GM12891 (cell line): ENCODE data around the gene HIBADH.

Source experiments
- PAX5 ChIP-seq: IDR thresholded peaks from 2 replicates; pipeline ENCODE4 v1.6.1; 2011; ENCODE audit warnings: low read length, moderate library complexity, mild to moderate bottlenecking; ENCODE audit not compliant: insufficient read depth, severe bottlenecking
- POLR2A ChIP-seq: IDR thresholded peaks from 2 replicates; pipeline ENCODE4 v1.6.1; 2011; ENCODE audit warnings: low read depth, low read length, control low read depth
- POLR2AphosphoS5 ChIP-seq: IDR thresholded peaks from 2 replicates; pipeline ENCODE4 v1.6.1; 2011; ENCODE audit warnings: low read depth, low read length, control low read depth
- POU2F2 ChIP-seq: IDR thresholded peaks from 2 replicates; pipeline ENCODE4 v1.6.1; 2011; ENCODE audit warnings: low read depth, mild to moderate bottlenecking, control low read depth, low read length, moderate library complexity
- SPI1 ChIP-seq: IDR thresholded peaks from 2 replicates; pipeline ENCODE4 v1.6.1; 2011; ENCODE audit warnings: low read depth, low read length, control low read depth
- TAF1 ChIP-seq: IDR thresholded peaks from 2 replicates; pipeline ENCODE4 v1.6.1; 2011; ENCODE audit warnings: low read depth, low read length, control low read depth

- TF ChIP-seq POLR2A = no peak
- no peak for TF ChIP-seq POLR2AphosphoS5
- no peak for TF ChIP-seq TAF1
- TF ChIP-seq SPI1 = no peak
- TF ChIP-seq PAX5 = no peak
- no peak for TF ChIP-seq POU2F2
These were observed 9.0 kb upstream of the HIBADH start for GRCh38 chr7:27671675-27672074.
